Choroid plexus epithelial cell (primary cell): ENCODE results near the gene C1QTNF9B.

Source experiments
- DNase-seq: peaks from one replicate; pipeline ENCODE4 v3.0.0-alpha.2; 2010; ENCODE audit warnings: low read depth
- H3K4me3 ChIP-seq: 2 replicates; pipeline ENCODE4 v1.5.1; 2011; ENCODE audit warnings: low read depth, mild to moderate bottlenecking, control low read depth, low read length, moderate library complexity
- CTCF ChIP-seq: conservative IDR thresholded peaks from 2 replicates; pipeline ENCODE4 v1.5.1; 2011; ENCODE audit warnings: low read depth, mild to moderate bottlenecking, control low read depth, inconsistent platforms, low read length, moderate library complexity

Gene C1QTNF9B

GRCh38 chr13:23866420-23867026 lies 30.8 kb downstream of the C1QTNF9B start:
- TF ChIP-seq CTCF, result no peak
- H3K4me3 ChIP-seq, result no peak overlapping the region
- no peak for DNase-seq

- no peak for DNase-seq
- TF ChIP-seq CTCF, result no peak
- no peak overlapping the region for H3K4me3 ChIP-seq
Observed at GRCh38 chr13:23865906-23866305, 31.4 kb downstream of the C1QTNF9B start.

- DNase-seq, result no peak
- H3K4me3 ChIP-seq, result no peak overlapping the region
- no peak for TF ChIP-seq CTCF
Observed at GRCh38 chr13:23865026-23865425, 32.3 kb downstream of the C1QTNF9B start.

GRCh38 chr13:23861310-23861709 lies 36.0 kb downstream of the C1QTNF9B start:
- no peak for DNase-seq
- H3K4me3 ChIP-seq, result no peak overlapping the region
- no peak for TF ChIP-seq CTCF

- no peak overlapping the region for H3K4me3 ChIP-seq
- DNase-seq, result no peak
- no peak for TF ChIP-seq CTCF
Observed at GRCh38 chr13:23859904-23860303, 37.4 kb downstream of the C1QTNF9B start.

GRCh38 chr13:23859455-23859854 lies 37.8 kb downstream of the C1QTNF9B start:
- no peak for TF ChIP-seq CTCF
- DNase-seq, result no peak
- H3K4me3 ChIP-seq, result no peak overlapping the region

- no peak for TF ChIP-seq CTCF
- H3K4me3 ChIP-seq, result no peak overlapping the region
- DNase-seq, result no peak
Observed at GRCh38 chr13:23858546-23858945, 38.8 kb downstream of the C1QTNF9B start.
